ENCODE data around the gene TSGA10IP.

- TF ChIP-seq, protein P1, sequence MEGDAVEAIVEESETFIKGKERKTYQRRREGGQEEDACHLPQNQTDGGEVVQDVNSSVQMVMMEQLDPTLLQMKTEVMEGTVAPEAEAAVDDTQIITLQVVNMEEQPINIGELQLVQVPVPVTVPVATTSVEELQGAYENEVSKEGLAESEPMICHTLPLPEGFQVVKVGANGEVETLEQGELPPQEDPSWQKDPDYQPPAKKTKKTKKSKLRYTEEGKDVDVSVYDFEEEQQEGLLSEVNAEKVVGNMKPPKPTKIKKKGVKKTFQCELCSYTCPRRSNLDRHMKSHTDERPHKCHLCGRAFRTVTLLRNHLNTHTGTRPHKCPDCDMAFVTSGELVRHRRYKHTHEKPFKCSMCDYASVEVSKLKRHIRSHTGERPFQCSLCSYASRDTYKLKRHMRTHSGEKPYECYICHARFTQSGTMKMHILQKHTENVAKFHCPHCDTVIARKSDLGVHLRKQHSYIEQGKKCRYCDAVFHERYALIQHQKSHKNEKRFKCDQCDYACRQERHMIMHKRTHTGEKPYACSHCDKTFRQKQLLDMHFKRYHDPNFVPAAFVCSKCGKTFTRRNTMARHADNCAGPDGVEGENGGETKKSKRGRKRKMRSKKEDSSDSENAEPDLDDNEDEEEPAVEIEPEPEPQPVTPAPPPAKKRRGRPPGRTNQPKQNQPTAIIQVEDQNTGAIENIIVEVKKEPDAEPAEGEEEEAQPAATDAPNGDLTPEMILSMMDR (IDR thresholded peaks at IDR 0.05) = no peak
- TF ChIP-seq EZH2 (IDR thresholded peaks at IDR 0.05; ENCODE audit: borderline replicate concordance, insufficient read depth, low read depth, low read length, poor library complexity, severe bottlenecking) = no peak
Measured at GRCh38 chr11:65977621-65978390, 32.5 kb downstream of the TSGA10IP start.

Measured in B cell (primary cell).